Measurements from ENCODE around the gene SLC15A5.

The SLC15A5 gene

DNA sequence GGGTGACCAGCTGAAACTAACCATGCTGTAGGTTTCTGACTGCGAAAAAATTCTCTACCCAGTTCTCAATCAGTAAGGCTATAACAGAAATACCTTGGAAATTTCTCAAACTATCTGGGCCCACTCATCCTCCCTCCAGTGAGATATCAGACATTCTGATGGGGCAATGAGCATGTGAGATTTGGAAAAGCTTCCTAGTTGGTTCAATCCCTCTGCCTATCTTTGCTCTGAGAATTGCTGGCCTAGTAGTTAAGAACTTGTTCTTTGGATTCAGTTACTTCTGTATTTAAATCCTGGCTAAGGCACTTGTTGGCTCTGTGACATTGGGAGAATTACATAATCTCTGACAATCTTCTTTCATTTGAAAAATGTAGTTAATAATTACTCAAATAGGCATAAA is 119.4 kb downstream of the SLC15A5 start:
- no peak for DNase-seq (ENCODE audit: low read depth)
- TF ChIP-seq, protein P1, sequence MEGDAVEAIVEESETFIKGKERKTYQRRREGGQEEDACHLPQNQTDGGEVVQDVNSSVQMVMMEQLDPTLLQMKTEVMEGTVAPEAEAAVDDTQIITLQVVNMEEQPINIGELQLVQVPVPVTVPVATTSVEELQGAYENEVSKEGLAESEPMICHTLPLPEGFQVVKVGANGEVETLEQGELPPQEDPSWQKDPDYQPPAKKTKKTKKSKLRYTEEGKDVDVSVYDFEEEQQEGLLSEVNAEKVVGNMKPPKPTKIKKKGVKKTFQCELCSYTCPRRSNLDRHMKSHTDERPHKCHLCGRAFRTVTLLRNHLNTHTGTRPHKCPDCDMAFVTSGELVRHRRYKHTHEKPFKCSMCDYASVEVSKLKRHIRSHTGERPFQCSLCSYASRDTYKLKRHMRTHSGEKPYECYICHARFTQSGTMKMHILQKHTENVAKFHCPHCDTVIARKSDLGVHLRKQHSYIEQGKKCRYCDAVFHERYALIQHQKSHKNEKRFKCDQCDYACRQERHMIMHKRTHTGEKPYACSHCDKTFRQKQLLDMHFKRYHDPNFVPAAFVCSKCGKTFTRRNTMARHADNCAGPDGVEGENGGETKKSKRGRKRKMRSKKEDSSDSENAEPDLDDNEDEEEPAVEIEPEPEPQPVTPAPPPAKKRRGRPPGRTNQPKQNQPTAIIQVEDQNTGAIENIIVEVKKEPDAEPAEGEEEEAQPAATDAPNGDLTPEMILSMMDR (IDR thresholded peaks at IDR 0.05; ENCODE audit: low read depth, low read length, missing control alignments): no peak
- H3K4me3 ChIP-seq (ENCODE audit: low read depth, low read length): no peak overlapping the region

- no peak overlapping the region for H3K4me3 ChIP-seq (ENCODE audit: low read depth, low read length)
- TF ChIP-seq, protein P1 (IDR thresholded peaks at IDR 0.05; ENCODE audit: low read depth, low read length, missing control alignments): no peak
- no peak for DNase-seq (ENCODE audit: low read depth)
Measured at GRCh38 chr12:16155938-16156337, 121.5 kb downstream of the SLC15A5 start.

- no peak overlapping the region for H3K4me3 ChIP-seq (ENCODE audit: low read depth, low read length)
- no peak for DNase-seq (ENCODE audit: low read depth)
- TF ChIP-seq, protein P1 (IDR thresholded peaks at IDR 0.05; ENCODE audit: low read depth, low read length, missing control alignments): no peak
Measured at GRCh38 chr12:16154990-16155389, 122.5 kb downstream of the SLC15A5 start.

GRCh38 chr12:16152885-16153673 is 124.4 kb downstream of the SLC15A5 start:
- TF ChIP-seq, protein P1 (IDR thresholded peaks at IDR 0.05; ENCODE audit: low read depth, low read length, missing control alignments): no peak
- no peak for DNase-seq (ENCODE audit: low read depth)

GRCh38 chr12:16150276-16150675 is 127.2 kb downstream of the SLC15A5 start:
- TF ChIP-seq, protein P1 (IDR thresholded peaks at IDR 0.05; ENCODE audit: low read depth, low read length, missing control alignments): no peak
- DNase-seq (ENCODE audit: low read depth): no peak

More at GRCh38 chr12:16152885-16153673, 124.4 kb downstream of the SLC15A5 start:
- no peak overlapping the region for H3K4me3 ChIP-seq (ENCODE audit: low read depth, low read length)

DNA sequence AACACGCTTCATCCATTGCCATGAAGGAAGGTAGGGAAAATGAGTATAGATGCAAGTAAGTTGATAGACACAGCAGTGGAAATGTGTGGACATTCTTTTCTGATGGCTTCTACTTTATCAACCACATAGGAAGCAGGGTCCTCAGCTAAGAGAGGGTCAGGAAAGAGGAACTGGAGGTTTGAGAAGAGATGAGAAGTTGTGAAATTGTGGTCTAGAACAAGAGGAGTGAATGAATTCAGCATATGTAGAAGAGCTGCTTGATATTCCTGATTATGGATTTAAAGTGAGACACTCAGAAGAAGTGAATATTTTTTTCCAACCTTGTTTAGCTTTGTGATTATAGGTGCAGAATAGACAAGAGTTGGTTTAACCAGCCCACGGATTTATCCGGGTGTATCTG is 128.5 kb downstream of the SLC15A5 start:
- no peak overlapping the region for H3K4me3 ChIP-seq (ENCODE audit: low read depth, low read length)
- no peak for DNase-seq (ENCODE audit: low read depth)
- TF ChIP-seq, protein P1 (IDR thresholded peaks at IDR 0.05; ENCODE audit: low read depth, low read length, missing control alignments): no peak

More at GRCh38 chr12:16150276-16150675, 127.2 kb downstream of the SLC15A5 start:
- H3K4me3 ChIP-seq (ENCODE audit: low read depth, low read length): no peak overlapping the region
